ENCODE measurements around the gene IL1RN.
A peak's percentile ranks its signal among the peaks of the same experiment; 100 is the strongest.

Gene IL1RN

GRCh38 chr2:113157897-113158753 lies 30.7 kb downstream of the IL1RN start:
- no peak for DNase-seq

GRCh38 chr2:113158884-113159553 lies 31.6 kb downstream of the IL1RN start:
- DNase-seq: no peak

GRCh38 chr2:113160248-113160647 lies 32.9 kb downstream of the IL1RN start:
- no peak for DNase-seq

- DNase-seq: no peak
Observed at GRCh38 chr2:113160962-113161361, 33.6 kb downstream of the IL1RN start.

DNA sequence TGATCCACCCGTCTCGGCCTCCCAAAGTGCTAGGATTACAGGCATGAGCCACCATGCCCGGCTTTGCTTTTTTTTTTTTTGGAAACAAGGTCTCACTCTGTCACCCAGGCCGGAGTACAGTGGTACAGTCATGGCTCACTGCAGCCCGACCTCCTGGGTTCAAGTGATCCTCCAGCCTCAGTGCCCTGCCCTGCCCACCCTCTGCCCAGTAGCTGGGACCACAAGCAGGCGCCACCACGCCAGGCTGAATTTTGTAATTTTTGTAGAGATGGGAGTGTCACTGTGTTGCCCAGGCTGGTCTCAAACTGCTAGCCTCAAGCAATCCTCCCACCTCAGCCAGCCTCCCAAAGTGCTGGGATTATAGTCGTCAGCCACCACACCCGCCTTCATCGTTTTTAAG lies 34.8 kb downstream of the IL1RN start:
- no peak for DNase-seq

DNA sequence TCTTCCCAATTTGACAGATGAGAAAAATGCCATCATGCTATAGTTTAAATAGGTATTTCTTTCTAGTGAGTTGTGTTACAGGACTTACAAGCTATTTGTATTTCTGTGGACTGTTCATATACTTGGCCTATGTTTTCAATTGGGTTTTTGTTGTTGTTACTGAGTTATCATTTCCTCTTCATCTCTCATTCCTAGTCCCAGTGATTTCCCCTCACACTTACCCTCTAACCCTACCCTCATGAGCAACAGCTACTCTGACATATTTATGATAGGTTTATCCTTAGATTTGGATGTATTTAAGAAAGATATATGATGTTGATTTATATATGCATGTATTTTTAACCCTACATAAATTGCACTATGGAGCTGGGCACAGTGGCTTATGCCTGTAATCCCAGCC lies 35.5 kb downstream of the IL1RN start:
- DNase-seq: no peak

GRCh38 chr2:113164215-113164929 lies 37.0 kb downstream of the IL1RN start:
- DNase-seq: no peak

GRCh38 chr2:113164930-113165585 lies 37.7 kb downstream of the IL1RN start:
- DNase-seq: no peak

DNA sequence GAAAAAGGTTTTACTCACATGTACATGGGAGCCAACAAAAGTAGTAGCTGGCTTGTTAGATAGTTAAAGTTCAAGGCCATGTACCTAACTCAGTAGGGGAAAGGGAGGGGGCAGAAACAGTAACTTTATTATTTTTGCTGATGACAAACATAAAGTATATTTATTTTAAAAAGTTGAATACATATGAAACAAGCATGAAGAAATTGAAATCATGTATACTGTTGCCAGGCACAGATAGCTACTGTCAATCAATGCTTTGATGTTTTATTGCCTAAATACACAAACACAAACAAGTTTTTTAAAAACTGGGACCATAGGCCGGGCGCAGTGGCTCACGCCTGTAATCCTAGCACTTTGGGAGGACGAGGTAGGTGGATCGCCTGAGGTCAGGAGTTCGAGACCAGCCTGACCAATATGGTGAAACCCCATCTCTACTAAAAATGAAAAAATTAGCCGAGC lies 38.8 kb downstream of the IL1RN start:
- no peak for DNase-seq

- peak; percentile 50 for DNase-seq
Observed at GRCh38 chr2:113167115-113167932, 39.9 kb downstream of the IL1RN start.

- DNase-seq: no peak
Observed at GRCh38 chr2:113167962-113168340, 40.6 kb downstream of the IL1RN start.

GRCh38 chr2:113169002-113169530 lies 41.7 kb downstream of the IL1RN start:
- peak; percentile 68 for DNase-seq

DNA sequence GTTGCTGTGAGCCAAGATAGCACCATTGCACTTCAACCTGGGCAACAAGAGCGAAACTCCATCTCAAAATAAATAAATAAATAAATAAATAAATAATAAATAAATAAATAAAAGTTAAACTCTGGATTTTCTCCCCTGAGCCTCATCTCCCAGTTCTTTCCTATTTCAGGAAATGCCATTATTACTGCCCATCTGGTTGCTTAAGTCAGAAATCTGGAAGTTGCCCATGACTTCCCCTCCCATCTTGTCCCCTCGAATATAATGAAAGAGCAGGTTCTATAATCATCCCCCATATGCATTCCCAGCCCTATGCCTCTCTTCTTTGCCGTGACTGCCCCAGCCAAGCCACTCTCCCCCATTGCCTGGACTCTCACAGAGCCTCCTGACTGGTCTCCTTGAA lies 42.2 kb downstream of the IL1RN start:
- no peak for DNase-seq

DNA sequence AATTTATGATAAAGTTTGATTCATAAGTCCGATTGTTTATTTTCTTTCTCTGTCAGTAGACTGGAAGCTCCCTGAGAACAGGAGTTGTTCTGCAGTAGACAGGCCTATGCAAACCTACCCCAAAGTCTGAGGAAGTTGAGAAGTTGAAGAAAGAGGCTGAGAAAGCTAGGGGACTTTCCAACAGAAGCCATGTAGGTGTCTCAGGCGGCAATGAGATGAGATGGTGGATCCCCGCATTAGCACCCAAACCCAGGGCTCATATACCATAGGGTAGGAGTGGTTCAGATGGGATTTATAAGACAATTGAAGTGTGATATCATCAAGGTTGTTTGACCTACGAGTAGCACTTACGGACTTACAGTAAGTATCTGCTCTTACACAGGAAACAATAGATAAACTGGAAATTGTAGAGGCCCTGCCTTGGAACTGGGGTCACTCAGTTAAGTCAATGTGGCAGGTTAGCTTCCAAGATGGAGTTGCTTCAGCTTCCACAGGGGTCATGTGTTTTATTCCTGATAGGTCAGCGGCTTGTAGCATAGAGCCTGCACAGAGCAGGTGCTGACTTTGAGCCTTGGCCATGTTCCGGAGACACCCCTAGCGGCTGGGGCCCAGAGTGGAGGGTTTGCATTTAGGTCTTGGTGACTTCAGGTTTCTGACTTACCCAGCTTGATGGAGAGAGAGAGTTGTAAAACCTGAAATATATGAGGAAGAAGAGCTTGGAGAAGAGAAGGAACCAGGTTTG lies 44.1 kb downstream of the IL1RN start:
- peak; percentile 10 for DNase-seq

DNA sequence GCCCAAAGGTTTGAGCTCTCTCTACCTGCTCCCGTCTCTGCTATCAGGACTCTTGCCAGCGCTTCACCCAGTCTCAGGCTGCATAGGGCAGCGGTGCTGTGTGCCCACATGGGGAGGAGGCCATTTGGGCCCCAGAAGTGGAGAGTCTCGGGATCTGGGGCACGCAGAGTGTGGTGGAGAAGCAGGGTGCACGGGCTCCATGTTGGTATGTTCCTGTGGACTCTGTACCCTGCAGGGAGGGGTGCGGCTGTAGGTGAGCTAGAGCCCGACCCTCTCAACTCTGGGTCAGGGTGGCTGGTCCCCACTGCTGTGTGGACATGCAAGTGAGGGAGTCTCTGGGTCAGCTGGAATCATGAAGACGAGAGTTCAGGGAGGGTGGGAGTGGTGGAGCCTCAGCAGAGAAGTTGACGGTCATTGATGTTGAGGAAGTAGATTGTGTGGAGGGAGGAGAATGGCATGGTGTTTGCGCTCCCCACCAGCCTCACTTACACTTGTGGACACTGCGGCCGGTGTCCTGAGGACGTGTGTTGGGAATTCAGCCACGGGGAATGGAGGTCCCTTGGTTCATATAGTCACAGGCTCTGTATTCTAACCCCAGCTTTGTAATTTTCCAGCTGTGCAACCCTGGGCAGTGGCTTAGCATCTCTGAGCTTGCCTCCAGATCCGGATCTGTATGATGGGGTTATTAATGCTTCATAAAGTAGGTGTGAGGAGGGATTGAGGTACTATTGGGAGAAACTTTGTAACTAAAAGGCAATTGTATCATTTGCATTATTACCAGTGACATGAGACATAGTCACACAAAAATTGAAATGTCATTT lies 45.5 kb downstream of the IL1RN start:
- DNase-seq: no peak

DNA sequence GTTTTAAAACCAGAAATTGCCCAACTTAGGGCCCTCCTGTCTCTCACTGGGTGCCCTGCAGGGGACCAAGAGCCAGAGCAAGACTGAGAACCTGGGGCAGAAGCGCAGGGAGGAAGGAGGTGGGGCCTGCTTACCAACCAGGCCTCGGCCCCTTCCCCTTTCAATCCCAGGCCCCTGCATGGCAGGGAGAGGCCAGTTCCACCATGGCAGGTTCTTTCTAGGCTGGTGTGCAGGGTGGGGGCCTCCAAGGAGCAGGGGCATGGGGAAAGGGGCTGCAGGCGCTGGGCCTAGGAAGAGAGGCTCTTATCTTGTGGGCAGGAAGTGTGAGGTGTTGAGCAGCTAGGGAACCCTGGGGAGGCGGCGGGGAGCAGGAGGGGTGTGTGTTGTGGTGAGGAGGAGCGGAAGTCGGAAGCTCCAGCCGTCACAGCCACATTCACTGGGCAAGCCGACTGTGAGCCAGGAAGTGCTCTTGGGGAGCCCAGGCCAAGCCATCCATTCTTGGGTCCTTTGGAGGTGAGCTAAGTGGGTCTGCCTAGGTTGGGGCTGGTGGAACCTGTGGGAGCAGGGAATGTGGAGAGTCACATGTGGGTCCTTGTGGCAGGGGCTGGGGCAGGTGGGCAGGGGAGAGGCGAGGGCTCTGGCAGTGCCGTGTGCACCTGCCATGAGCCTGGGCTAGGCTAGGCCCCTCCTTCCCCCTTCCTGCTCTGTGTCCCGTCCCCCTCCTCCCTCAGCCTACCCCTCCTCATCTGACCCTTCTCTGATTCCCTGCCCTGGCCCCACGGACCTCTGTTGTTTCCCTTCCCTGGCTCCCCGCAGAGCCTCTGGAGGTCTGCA lies 46.4 kb downstream of the IL1RN start, which contains the start of gene PSD4:
PSD4 (plus strand) TSS at position 430 of the 834 bp plus-strand sequence. CDS start 8,486 bp downstream, outside the sequence.
- peak; percentile 86 for DNase-seq

DNA sequence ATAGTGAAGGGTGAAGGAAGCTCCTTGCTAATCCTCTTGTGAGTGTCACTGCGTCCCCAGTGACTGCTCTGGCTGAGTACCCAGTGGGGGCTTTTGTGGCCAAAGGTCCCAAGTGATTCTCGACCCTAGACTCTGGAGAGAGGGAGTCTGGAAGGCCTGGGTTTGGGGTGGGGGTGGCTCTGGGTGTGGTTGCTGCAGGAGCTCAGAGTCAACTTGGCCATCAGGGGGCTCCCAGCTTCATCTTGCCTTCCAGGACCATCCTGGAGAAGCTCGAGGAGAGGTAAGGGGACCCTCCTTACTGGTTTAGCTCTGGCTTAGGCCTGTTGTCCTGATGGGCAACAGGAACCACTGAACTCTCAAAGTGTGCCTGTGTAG lies 47.0 kb downstream of the IL1RN start:
- no peak for DNase-seq

DNA sequence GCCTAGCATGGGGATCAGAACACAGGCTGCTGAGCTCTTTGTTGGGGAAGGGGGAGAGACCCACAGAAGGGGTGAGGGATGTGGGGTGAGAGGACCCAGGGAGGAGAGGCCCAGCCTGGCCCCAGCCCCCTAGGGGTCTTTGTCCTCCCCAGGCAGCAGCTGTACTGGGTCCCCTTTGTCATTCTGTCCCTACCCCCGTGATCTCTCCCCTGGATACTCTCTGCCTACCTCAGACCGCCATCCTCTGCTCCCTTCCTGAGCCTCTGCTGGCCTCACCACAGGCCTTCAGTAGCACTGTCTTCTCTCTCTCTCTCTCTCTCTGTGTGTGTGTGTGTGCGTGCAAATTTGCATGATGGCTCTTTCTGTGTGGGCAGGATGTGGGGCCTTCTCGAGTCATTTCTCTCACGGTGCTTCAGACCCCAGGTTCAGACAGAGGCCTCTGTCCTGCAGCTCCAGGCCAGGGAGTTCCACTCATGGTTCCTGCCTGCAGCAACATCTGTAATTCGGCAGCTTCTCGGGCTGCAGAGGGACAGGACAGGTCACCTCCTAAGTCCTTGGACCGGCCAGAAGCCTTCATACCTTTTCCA lies 47.7 kb downstream of the IL1RN start:
- DNase-seq: peak; percentile 82

Measured in CD4-positive, alpha-beta T cell treated with Interleukin-21 for 1 hour (primary cell).